ENCODE results near the gene STARD8.

DNA sequence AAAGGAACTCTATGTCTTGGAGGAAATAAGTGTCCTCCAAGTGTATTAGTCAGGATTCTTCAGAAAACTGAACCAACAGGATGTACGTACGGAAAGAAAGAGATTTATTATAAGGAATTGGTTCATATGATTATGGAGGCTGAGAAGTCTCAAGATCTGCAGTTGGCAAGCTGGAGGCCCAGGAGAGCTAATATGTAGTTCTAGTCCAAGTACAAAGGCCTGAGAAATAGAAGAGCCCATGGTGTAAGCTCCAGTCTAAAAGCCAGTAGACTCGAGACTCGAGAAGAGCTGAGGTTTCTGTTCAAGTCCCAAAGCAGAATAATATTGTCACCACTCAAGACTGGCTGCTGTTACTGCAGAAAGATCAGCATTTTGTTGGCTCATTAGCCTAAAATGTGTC is 116.0 kb downstream of the STARD8 start:
- TF ChIP-seq CTCF (IDR thresholded peaks at IDR 0.05) (no peak), POLR2A (IDR thresholded peaks at IDR 0.05) (no peak)

All from testis (tissue), 2 donors.